ENCODE results near the gene LYL1. TPM values are rescaled to one million over a fixed set of nuclear protein-coding genes. Genes with fewer than 3 reads are reported as not detected.

LYL1 gene
- total RNA-seq, 1 donor from 2014 or later, result 0.88 TPM

- no peaks in the 10 kb centered on the region for H3K9me3 ChIP-seq (ENCODE audit: low read depth)
- no peaks in the 10 kb centered on the region for H3K36me3 ChIP-seq
- H3K79me2 ChIP-seq (ENCODE audit: low read depth), result peaks cover 88% of the 10 kb centered on the region
- H2AFZ ChIP-seq (replicated peaks), result no peak overlapping the region
- H3K27ac ChIP-seq, result no peak overlapping the region
- H3K27me3 ChIP-seq, result no peaks in the 10 kb centered on the region
- no peak overlapping the region for H3K4me3 ChIP-seq
- no peak overlapping the region for H3K4me3 Mint-ChIP-seq
- H4K20me1 ChIP-seq (ENCODE audit: low read depth), result peaks cover 83% of the 10 kb centered on the region
- H3K9me3 Mint-ChIP-seq, result no peaks in the 10 kb centered on the region
- peak overlapping the region; percentile 59 for H3K27ac Mint-ChIP-seq
- H3K4me2 ChIP-seq, result no peak overlapping the region
- H3K27me3 Mint-ChIP-seq (ENCODE audit: insufficient read depth, low read depth), result peaks cover 11% of the 10 kb centered on the region
- no peak overlapping the region for H3K9ac ChIP-seq
- H3K4me1 ChIP-seq, result peaks cover 15% of the 10 kb centered on the region
- TF ChIP-seq EZH2 (IDR thresholded peaks at IDR 0.05) (no peak), EZH2phosphoT487 (IDR thresholded peaks at IDR 0.05) (no peak)
- TF ChIP-seq, protein P1, sequence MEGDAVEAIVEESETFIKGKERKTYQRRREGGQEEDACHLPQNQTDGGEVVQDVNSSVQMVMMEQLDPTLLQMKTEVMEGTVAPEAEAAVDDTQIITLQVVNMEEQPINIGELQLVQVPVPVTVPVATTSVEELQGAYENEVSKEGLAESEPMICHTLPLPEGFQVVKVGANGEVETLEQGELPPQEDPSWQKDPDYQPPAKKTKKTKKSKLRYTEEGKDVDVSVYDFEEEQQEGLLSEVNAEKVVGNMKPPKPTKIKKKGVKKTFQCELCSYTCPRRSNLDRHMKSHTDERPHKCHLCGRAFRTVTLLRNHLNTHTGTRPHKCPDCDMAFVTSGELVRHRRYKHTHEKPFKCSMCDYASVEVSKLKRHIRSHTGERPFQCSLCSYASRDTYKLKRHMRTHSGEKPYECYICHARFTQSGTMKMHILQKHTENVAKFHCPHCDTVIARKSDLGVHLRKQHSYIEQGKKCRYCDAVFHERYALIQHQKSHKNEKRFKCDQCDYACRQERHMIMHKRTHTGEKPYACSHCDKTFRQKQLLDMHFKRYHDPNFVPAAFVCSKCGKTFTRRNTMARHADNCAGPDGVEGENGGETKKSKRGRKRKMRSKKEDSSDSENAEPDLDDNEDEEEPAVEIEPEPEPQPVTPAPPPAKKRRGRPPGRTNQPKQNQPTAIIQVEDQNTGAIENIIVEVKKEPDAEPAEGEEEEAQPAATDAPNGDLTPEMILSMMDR (IDR thresholded peaks at IDR 0.05), result no peak
- H3K4me1 Mint-ChIP-seq, result peaks cover 43% of the 10 kb centered on the region
- no peak for DNase-seq (ENCODE audit: low spot score)
- peaks cover 9% of the 10 kb centered on the region for H3K36me3 Mint-ChIP-seq
- H3F3A ChIP-seq (ENCODE audit: low read depth), result peaks cover 10% of the 10 kb centered on the region
These were observed 19.1 kb upstream of the LYL1 start for GRCh38 chr19:13121551-13122274.

DNA sequence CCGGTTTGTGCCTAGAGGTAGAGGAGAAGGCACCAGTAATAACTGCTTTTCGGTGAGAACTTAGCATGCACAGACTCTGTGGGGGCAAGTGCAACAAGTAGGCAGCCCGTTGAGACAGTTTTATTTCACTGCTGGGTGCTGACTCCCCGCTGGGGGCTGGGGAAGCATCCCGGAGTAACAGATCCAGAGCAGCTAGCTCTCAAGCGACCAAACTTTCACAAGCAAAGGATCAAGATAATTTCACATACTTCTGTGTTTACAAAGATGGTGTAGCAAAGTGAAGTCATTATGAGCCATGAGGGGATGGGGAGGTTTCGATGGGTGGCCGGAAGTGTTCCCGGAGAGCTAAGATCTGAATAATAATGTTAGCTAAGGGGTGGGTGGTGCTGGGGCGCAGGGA, 18.2 kb upstream of the LYL1 start:
- H3K4me1 ChIP-seq, result peaks cover 16% of the 10 kb centered on the region
- H4K20me1 ChIP-seq (ENCODE audit: low read depth), result peaks cover 74% of the 10 kb centered on the region
- peaks cover 14% of the 10 kb centered on the region for H3F3A ChIP-seq (ENCODE audit: low read depth)
- H3K4me3 ChIP-seq, result no peak overlapping the region
- TF ChIP-seq, protein P1 (IDR thresholded peaks at IDR 0.05), result no peak
- TF ChIP-seq EZH2phosphoT487 (IDR thresholded peaks at IDR 0.05), result no peak
- no peak for DNase-seq (ENCODE audit: low spot score)
- H3K9ac ChIP-seq, result no peak overlapping the region
- no peak overlapping the region for H3K4me2 ChIP-seq
- Mint-ChIP-seq H3K4me3 (peak overlapping the region; percentile 21), H3K9me3 (no peaks in the 10 kb centered on the region), H3K36me3 (peaks cover 9% of the 10 kb centered on the region), H3K27ac (no peak overlapping the region), H3K4me1 (peaks cover 49% of the 10 kb centered on the region), H3K27me3 (ENCODE audit: insufficient read depth, low read depth) (peaks cover 11% of the 10 kb centered on the region)
- no peak overlapping the region for H2AFZ ChIP-seq (replicated peaks)
- H3K27me3 ChIP-seq, result no peaks in the 10 kb centered on the region
- H3K79me2 ChIP-seq (ENCODE audit: low read depth), result peaks cover 84% of the 10 kb centered on the region
- H3K9me3 ChIP-seq (ENCODE audit: low read depth), result no peaks in the 10 kb centered on the region
- H3K36me3 ChIP-seq, result no peaks in the 10 kb centered on the region
- no peak overlapping the region for H3K27ac ChIP-seq

DNA sequence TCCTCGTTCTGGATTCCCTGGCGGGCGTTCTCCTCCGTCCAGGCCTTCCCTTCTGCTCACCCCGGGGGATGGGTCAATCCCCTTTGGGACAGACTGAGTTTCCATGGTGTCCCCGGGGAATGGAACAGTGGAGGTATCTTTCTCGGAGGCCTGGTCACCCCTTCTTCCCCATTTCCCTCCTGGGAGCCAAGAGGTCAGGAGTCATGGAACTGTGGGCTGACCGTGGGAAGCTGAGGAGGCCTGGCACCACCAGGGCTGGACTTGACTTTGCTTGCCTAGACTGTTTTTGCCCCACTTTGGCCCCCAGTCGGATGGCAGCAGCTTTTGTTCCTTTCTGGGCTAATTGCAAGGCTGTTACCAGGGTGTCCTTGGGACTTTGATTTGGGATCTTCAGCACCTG, 17.4 kb upstream of the LYL1 start:
- peaks cover 54% of the 10 kb centered on the region for H3K4me1 Mint-ChIP-seq
- H3K27me3 ChIP-seq, result no peaks in the 10 kb centered on the region
- H2AFZ ChIP-seq (replicated peaks), result no peak overlapping the region
- peak overlapping the region; percentile 73 for H3K4me2 ChIP-seq
- peaks cover 14% of the 10 kb centered on the region for H3F3A ChIP-seq (ENCODE audit: low read depth)
- no peak overlapping the region for H3K4me3 ChIP-seq
- no peak overlapping the region for H3K27ac ChIP-seq
- TF ChIP-seq EZH2 (IDR thresholded peaks at IDR 0.05), result no peak
- no peak for TF ChIP-seq EZH2phosphoT487 (IDR thresholded peaks at IDR 0.05)
- TF ChIP-seq, protein P1 (IDR thresholded peaks at IDR 0.05), result no peak
- H3K36me3 Mint-ChIP-seq, result peaks cover 12% of the 10 kb centered on the region
- H3K79me2 ChIP-seq (ENCODE audit: low read depth), result peaks cover 84% of the 10 kb centered on the region
- peaks cover 66% of the 10 kb centered on the region for H4K20me1 ChIP-seq (ENCODE audit: low read depth)
- H3K9me3 ChIP-seq (ENCODE audit: low read depth), result no peaks in the 10 kb centered on the region
- H3K27me3 Mint-ChIP-seq (ENCODE audit: insufficient read depth, low read depth), result peaks cover 11% of the 10 kb centered on the region
- H3K4me1 ChIP-seq, result peaks cover 22% of the 10 kb centered on the region
- H3K36me3 ChIP-seq, result no peaks in the 10 kb centered on the region
- H3K27ac Mint-ChIP-seq, result no peak overlapping the region
- peak overlapping the region; percentile 93 for H3K4me3 Mint-ChIP-seq
- no peak overlapping the region for H3K9ac ChIP-seq
- DNase-seq (ENCODE audit: low spot score), result no peak
- H3K9me3 Mint-ChIP-seq, result no peaks in the 10 kb centered on the region
